GM19452 (cell line): ENCODE measurements around the gene TEC.
"Not testable (repeated sequence)": the region's sequence is repeated elsewhere in the genome, so short reads cannot be mapped to it uniquely, and the experiment has no call there.

Source experiments
- ATAC-seq: cut with Tn5 transposase; IDR thresholded peaks from one replicate; pipeline ENCODE4 v1.9.1; 2021; ENCODE audit not compliant: unreplicated experiment

TEC gene

DNA sequence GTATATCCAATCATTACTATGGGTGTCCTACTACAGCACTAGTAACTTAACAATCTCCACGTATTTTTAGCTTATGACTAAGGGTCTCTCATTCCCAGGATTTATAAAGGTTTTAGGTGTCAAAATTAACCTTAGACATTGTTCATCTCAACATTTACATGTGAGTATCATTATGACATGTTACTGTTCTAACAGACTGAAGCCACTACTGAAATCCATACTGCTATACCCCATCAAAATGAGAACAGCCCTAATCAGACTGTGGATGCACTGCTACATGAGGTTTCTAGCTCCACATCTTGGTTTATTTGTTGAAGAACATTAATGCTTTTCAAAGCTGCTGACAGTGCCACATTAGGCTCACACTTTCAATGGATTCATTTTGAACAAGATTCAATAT is 100.0 kb downstream of the TEC start:
- ATAC-seq: no peak

- ATAC-seq: no peak
Observed at GRCh38 chr4:48167538-48168263, 101.9 kb downstream of the TEC start.

DNA sequence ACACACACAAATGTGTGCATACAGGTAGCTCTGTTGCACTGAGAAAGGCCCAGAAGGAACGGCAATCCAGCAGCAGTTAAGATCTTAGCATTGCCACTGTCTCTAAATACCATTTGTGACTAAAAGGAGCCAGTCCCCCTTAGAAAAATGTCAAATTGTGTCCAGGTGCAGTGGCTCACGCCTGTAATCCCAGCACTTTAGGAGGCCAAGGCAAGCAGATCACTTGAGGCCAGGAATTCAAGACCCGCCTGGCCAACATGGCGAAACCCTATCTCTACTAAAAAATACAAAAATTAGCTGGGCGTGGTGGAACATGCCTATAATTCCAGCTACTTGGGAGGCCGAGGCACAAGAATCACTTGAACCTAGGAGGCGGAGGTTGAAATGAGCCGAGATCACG is 105.1 kb downstream of the TEC start:
- not testable (repeated sequence) for ATAC-seq

DNA sequence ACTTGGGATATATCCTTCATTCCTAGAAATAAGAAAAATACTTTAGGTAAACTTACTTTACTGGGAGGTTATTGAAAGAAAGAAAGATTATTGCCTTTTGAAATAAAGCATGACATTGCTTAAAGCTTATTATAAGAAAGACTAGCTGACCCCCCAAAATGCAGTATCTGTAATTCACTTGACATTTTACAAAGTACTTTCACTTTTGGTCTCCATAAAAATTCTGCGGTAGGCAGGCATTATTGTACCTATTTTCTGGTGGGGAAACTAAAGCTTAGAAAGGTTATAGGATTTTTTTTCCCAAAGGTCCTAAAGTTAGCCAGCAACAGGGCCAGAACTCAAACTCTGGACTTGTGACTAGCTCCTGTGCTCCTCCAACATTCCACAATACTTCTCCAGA is 105.9 kb downstream of the TEC start:
- ATAC-seq: no peak

- no peak for ATAC-seq
Observed at GRCh38 chr4:48162162-48162561, 107.5 kb downstream of the TEC start.

GRCh38 chr4:48157271-48157670 is 112.4 kb downstream of the TEC start:
- no peak for ATAC-seq

GRCh38 chr4:48156423-48156822 is 113.2 kb downstream of the TEC start:
- no peak for ATAC-seq

GRCh38 chr4:48153791-48154550 is 115.7 kb downstream of the TEC start:
- no peak for ATAC-seq

GRCh38 chr4:48152259-48152658 is 117.4 kb downstream of the TEC start:
- ATAC-seq: no peak

GRCh38 chr4:48149827-48150370 is 119.7 kb downstream of the TEC start:
- ATAC-seq: no peak

DNA sequence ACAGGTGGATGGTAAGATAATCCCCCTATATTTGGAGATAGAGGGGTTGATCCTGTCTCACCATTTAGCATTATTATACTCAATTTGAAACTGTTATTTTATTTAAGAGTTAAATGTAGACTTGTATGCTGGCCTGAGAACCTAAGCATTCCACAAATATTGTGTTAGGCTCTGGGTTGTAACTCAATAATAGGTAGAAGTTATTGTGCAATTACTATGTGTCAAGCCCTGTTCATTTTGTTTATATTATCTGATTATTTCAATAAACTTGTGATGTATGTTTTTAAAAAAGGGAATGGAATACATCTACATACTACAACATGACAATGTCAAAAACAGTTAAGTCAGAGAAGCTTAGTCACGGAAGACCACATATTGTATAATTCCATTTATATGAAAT is 122.0 kb downstream of the TEC start:
- no peak for ATAC-seq

DNA sequence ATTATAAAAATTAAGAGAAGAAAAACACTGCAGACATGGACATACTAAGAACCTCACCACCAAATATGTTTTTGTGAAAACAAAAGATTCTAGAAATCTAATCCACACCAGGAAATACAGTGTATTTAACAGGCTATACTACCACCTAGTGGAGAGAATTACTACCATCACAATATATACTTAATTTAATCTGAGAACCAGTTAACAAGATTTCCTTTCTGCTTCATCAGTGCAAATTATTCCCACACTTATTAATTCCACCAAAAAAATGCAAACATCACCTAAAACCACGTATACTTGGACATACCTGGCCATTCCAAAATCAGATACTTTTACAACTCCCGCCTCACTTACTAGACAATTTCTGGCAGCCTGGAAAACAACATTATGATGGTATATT is 128.6 kb downstream of the TEC start:
- no peak for ATAC-seq

GRCh38 chr4:48139691-48140090 is 129.9 kb downstream of the TEC start:
- ATAC-seq: no peak

GRCh38 chr4:48138936-48139335 is 130.7 kb downstream of the TEC start:
- ATAC-seq: peak; percentile 85

DNA sequence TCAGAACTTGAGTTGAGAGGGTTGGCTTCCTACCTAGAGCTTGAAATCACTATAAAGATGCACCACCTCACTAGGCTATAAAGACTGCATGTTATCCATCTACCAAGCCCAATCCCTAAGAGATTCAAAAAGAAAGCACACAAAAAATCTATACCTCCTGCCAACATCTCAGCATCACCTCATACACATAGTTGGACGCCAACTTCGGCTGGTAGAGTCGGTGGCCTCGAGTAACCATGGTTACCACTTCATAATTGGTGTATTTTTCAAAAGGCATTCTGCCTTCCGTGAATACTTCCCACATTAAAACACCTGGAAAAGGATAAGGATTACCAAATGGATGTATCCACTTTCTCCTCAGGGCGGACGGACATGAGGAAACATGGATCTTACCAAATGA is 131.1 kb downstream of the TEC start:
- no peak for ATAC-seq

DNA sequence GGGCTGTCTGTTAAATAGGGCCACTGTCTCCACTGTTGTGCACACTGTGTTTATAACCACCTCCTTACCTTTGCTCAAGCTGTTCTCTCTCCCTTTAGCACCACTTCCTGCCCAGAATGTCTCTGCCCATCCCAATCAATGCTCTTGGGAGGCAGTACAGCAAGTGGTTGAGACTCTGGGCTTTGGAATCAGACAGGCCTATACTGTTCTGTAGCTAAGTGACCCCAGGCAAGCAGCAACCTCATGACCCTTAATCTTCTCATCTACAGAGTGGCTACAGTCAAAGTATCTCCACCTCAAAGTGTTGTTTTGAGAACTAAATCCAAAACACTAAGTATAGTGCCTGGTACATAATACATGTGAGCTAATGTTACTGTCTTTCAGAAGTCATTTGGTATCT is 131.8 kb downstream of the TEC start:
- ATAC-seq: no peak

DNA sequence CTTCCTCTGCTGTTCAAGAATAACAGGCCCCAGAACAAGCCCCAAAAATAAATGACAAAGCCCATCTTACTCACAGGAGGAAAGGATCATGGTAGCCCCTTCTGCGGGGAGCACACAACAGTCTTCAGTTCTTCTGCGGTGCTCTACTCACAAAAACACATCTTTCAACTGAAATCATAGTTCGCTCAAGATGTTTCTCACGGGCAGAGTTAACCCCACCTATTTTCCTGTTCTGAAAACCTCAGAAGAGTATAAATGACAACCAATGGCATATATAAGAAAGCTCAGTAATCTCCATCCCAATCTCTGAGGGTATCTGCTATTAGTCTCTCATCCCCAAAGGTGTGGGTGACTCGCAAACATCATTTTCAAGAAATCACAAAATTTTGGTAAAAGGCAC is 135.6 kb downstream of the TEC start, which contains the start of gene TXK:
TXK (minus strand) TSS at position 170 of the 400 bp plus-strand sequence; CDS start at position 90, 80 bp downstream.
- ATAC-seq: no peak

DNA sequence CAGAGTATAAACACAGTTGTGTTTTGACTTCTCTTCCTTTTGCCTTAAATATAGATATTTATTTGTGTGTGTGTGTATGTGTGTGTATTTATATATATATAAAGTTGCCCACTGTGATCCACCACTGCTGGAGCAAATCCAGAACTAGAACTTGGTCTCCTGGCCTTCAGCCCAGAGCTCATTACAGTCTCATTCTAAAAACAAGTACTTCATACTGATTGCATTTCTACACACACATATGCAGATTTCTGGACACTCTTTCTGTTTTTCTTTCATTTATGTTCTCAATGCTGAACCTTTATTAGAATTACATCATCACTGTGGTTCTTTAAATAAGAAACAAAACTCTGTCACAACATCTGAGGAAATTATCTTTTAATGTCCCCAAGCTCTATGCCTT is 136.0 kb downstream of the TEC start:
- ATAC-seq: no peak

GRCh38 chr4:48131736-48132135 is 137.9 kb downstream of the TEC start:
- ATAC-seq: no peak

GRCh38 chr4:48130100-48130499 is 139.5 kb downstream of the TEC start:
- no peak for ATAC-seq

- ATAC-seq: no peak
Observed at GRCh38 chr4:48129307-48130014, 140.2 kb downstream of the TEC start.
